Activated effector memory CD4-positive, alpha-beta T cell treated with anti-CD3 and anti-CD28 coated beads, Interleukin-2, amount 50 U/mL, for 16 hours (primary cell): ENCODE results near the gene TGM4.

ENCODE experiments used
- DNase-seq: peaks from one replicate; pipeline ENCODE4 v3.0.0-alpha.2; 2020

Gene TGM4

DNA sequence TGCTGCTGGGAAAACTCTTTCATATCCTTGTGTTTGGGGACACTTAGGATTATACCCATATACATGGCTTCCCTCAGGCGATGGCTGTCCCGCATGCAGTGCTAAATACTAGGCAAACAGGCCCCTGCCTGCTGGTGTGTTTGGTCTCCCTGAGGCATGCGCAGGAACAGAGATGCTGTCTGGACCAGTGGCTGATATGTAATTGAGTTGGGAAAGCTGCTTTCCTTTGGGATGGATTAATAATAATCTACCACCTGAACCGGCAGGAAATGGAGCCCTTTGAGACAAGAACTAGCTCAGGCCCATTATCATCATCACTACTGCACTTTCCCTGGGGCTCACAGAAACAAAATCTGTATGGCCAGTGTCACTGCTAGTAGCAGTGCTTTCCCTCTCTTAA, 83.6 kb downstream of the TGM4 start:
- peak; percentile 24 for DNase-seq

- DNase-seq, result peak; percentile 9
Observed at GRCh38 chr3:44958386-44958785, 84.0 kb downstream of the TGM4 start.

DNA sequence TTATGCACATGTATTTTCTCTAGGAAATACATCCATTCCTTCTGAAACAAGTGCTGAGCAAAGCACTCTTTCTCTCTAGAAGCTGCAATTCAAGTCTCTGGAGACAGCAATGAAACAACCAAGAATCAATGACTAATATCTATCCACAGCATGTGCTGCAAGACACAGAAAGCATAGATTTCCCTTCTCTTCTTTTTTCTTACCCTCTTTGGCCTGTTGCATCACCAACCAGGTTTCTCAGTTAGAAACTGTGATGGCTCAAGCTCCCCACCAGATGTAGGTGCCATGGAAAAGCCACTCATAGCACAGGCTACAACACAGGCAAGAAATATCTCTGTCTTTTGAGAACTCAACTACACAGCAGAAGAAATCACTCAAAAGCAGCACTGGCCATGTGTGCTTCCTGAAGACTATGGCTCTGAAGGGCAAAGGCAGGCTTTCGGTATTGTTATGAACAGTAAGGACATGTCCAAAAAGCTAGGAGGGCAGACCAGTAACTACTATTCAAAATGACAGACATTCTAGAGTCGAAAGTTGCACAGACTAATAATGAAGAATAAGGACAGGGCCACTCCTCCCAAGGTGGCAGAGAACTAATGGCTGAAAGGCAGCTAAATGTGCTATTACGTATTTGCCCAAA, 86.1 kb downstream of the TGM4 start:
- DNase-seq, result peak; percentile 5

GRCh38 chr3:44961888-44962287, 87.5 kb downstream of the TGM4 start:
- DNase-seq, result no peak

DNA sequence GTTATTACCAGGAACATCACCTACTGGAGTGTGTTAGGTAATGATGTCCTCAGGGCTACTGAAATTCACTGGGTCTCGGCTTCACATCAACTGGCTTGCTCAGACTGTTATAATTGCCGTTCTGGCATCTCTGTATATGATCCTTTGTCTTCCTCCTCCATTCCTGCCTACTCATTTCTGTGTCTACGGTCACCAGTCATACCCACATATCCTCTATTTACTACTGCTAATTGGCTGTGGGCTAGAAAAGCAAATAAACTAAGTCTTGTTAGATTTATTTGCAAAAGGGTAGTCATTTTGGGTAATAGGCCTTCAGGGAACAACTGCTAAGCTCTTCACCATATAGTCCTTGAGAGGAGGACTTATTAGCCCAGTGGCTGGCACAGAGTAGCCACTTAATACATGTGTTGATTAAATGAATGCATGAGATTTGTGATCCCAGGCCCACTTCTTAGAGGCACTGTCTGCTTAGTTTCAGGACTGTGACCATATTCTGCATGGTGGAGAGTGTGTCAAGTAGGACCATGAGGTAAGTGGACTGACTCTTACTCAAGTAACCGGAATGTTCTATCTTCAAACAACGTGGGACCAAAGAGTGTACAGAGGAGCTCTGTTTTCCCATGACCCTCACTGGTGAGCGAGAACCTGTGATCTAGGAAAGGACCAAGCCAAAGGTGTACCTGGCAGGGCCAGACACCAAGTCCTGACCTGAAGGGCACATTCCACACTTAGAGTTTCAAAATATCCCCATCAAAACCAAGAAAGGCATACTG, 88.4 kb downstream of the TGM4 start:
- DNase-seq, result peak; percentile 4

GRCh38 chr3:44963571-44964325, 89.3 kb downstream of the TGM4 start:
- no peak for DNase-seq
